Ishikawa (cell line): ENCODE measurements around the gene MTHFD1L.

ENCODE experiments used
- CEBPB ChIP-seq: IDR thresholded peaks from 2 replicates; pipeline ENCODE4 v1.6.1; 2012
- CREB1 ChIP-seq: IDR thresholded peaks from 2 replicates; pipeline ENCODE4 v1.6.1; 2012; ENCODE audit warnings: low read depth
- EGR1 ChIP-seq: IDR thresholded peaks from 2 replicates; pipeline ENCODE4 v1.6.1; 2012
- EP300 ChIP-seq: IDR thresholded peaks from 2 replicates; pipeline ENCODE4 v1.6.1; 2012; ENCODE audit warnings: borderline replicate concordance
- FOXM1 ChIP-seq: IDR thresholded peaks from 2 replicates; pipeline ENCODE4 v1.6.1; 2012; ENCODE audit warnings: low read depth, borderline replicate concordance
- NFIC ChIP-seq: IDR thresholded peaks from 2 replicates; pipeline ENCODE4 v1.6.1; 2012
- RAD21 ChIP-seq: IDR thresholded peaks from 2 replicates; pipeline ENCODE4 v1.6.1; 2012; ENCODE audit warnings: low read depth
- TAF1 ChIP-seq: IDR thresholded peaks from 2 replicates; pipeline ENCODE4 v1.6.1; 2012; ENCODE audit warnings: low read depth, mild to moderate bottlenecking
- TCF12 ChIP-seq: IDR thresholded peaks from 2 replicates; pipeline ENCODE4 v1.6.1; 2012; ENCODE audit warnings: low read depth
- TEAD4 ChIP-seq: IDR thresholded peaks from 2 replicates; pipeline ENCODE4 v1.6.1; 2012
- USF1 ChIP-seq: IDR thresholded peaks from 2 replicates; pipeline ENCODE4 v1.6.1; 2012
- YY1 ChIP-seq: IDR thresholded peaks from 2 replicates; pipeline ENCODE4 v1.6.1; 2012; ENCODE audit warnings: low read depth
- ZBTB7A ChIP-seq: IDR thresholded peaks from 2 replicates; pipeline ENCODE4 v1.6.1; 2012; ENCODE audit warnings: low read depth
- TF ChIP-seq, protein P1 (sequence below): IDR thresholded peaks from 2 replicates; pipeline ENCODE4 v1.6.1; 2012
- TF ChIP-seq, protein P2 (sequence below): IDR thresholded peaks from 2 replicates; pipeline ENCODE4 v1.6.1; 2012; ENCODE audit warnings: low read depth, mild to moderate bottlenecking

Gene MTHFD1L

DNA sequence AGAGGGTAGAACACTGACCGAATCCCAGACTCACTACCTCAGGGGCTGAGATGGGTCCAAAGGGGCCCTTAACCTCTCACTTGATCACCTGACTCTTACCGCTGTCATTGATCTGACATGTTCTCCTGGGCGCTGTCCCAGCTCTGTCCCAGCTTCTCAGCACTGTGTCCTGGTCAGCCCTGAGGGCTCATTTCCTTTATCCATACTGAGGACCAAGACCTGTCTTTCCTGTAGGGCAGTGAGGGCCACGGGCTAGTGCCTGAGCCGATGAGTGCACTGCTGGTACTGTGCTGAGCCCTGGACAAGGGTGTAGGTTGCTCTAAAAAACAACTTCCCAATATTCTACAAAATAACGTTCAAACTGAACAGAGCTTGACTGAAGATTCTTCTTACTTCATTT, 131.5 kb downstream of the MTHFD1L start:
- TF ChIP-seq, protein P1, sequence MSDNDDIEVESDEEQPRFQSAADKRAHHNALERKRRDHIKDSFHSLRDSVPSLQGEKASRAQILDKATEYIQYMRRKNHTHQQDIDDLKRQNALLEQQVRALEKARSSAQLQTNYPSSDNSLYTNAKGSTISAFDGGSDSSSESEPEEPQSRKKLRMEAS = no peak
- no peak for TF ChIP-seq ZBTB7A
- TF ChIP-seq USF1 = no peak
- no peak for TF ChIP-seq NFIC
- TF ChIP-seq CEBPB = no peak
- TF ChIP-seq FOXM1 = no peak
- TF ChIP-seq EGR1 = no peak
- TF ChIP-seq TAF1 = no peak
- TF ChIP-seq EP300 = no peak
- no peak for TF ChIP-seq TEAD4

GRCh38 chr6:150999107-150999506, 133.6 kb downstream of the MTHFD1L start:
- TF ChIP-seq USF1 (no peak), TAF1 (no peak), TEAD4 (no peak), RAD21 (no peak), EP300 (no peak), ZBTB7A (no peak), CREB1 (no peak), EGR1 (no peak)
- TF ChIP-seq, protein P1 = no peak

- TF ChIP-seq YY1 (no peak), CEBPB (no peak), CREB1 (no peak), ZBTB7A (no peak), EGR1 (no peak), TAF1 (no peak), TEAD4 (no peak), NFIC (no peak), FOXM1 (no peak), EP300 (no peak), TCF12 (no peak), RAD21 (no peak), USF1 (no peak)
- TF ChIP-seq, protein P2, sequence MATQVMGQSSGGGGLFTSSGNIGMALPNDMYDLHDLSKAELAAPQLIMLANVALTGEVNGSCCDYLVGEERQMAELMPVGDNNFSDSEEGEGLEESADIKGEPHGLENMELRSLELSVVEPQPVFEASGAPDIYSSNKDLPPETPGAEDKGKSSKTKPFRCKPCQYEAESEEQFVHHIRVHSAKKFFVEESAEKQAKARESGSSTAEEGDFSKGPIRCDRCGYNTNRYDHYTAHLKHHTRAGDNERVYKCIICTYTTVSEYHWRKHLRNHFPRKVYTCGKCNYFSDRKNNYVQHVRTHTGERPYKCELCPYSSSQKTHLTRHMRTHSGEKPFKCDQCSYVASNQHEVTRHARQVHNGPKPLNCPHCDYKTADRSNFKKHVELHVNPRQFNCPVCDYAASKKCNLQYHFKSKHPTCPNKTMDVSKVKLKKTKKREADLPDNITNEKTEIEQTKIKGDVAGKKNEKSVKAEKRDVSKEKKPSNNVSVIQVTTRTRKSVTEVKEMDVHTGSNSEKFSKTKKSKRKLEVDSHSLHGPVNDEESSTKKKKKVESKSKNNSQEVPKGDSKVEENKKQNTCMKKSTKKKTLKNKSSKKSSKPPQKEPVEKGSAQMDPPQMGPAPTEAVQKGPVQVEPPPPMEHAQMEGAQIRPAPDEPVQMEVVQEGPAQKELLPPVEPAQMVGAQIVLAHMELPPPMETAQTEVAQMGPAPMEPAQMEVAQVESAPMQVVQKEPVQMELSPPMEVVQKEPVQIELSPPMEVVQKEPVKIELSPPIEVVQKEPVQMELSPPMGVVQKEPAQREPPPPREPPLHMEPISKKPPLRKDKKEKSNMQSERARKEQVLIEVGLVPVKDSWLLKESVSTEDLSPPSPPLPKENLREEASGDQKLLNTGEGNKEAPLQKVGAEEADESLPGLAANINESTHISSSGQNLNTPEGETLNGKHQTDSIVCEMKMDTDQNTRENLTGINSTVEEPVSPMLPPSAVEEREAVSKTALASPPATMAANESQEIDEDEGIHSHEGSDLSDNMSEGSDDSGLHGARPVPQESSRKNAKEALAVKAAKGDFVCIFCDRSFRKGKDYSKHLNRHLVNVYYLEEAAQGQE = no peak
- TF ChIP-seq, protein P1 = no peak
Measured at GRCh38 chr6:150999576-150999975, 134.1 kb downstream of the MTHFD1L start.

DNA sequence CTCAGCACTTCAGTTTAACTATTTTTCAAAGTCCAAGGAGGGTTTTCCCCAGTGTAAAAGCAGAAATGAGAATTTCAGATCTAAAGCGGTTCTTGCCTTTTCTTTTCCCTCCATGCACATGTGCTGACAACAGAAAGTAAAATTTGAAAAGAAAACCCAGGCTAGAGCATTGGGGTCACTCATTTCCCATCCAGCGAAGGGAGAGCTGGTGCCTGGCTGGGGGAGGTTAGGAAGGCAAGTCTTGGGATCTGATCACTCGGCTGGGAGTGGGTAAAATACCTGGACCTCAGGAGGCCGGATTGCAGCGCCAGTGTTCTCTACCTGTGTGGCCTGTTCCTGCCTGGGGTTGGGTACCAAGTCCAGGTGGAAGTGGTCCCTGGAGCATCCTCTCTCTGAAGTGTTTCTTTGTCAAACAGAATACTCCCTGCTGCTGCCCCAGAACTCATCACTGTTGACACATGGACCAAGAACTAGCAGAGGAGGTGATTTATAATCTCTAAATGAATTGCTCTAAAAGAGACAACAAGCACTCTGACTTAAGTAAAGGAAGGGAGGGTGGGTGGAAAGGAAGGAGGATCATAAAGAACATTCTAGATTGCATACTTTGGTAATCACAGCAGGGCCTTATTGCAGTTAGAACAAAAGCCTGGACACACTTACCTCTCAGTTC, 136.0 kb downstream of the MTHFD1L start:
- no peak for TF ChIP-seq EGR1

GRCh38 chr6:151002057-151002450, 136.6 kb downstream of the MTHFD1L start:
- no peak for TF ChIP-seq TEAD4
- TF ChIP-seq EP300 = no peak
- TF ChIP-seq NFIC = no peak
- TF ChIP-seq, protein P1 = no peak
- TF ChIP-seq ZBTB7A = no peak
- TF ChIP-seq TCF12 = no peak
- no peak for TF ChIP-seq RAD21
- TF ChIP-seq EGR1 = no peak
- no peak for TF ChIP-seq TAF1
- no peak for TF ChIP-seq FOXM1
- no peak for TF ChIP-seq CREB1
- no peak for TF ChIP-seq CEBPB
- TF ChIP-seq, protein P2 = no peak
- TF ChIP-seq USF1 = no peak
- no peak for TF ChIP-seq YY1
